ENCODE data around the gene MAVS.

Gene MAVS

GRCh38 chr20:3803854-3804253 lies 42.8 kb upstream of the MAVS start:
- Mint-ChIP-seq H3K4me3 (no peak overlapping the region), H3K27ac (no peak overlapping the region), H3K27me3 (ENCODE audit: low read depth, poor library complexity) (peaks cover 3% of the 10 kb centered on the region), H3K36me3 (ENCODE audit: low read depth) (peaks cover 27% of the 10 kb centered on the region), H3K9me3 (no peaks in the 10 kb centered on the region), H3K4me1 (peaks cover 47% of the 10 kb centered on the region)
- TF ChIP-seq, protein P1, sequence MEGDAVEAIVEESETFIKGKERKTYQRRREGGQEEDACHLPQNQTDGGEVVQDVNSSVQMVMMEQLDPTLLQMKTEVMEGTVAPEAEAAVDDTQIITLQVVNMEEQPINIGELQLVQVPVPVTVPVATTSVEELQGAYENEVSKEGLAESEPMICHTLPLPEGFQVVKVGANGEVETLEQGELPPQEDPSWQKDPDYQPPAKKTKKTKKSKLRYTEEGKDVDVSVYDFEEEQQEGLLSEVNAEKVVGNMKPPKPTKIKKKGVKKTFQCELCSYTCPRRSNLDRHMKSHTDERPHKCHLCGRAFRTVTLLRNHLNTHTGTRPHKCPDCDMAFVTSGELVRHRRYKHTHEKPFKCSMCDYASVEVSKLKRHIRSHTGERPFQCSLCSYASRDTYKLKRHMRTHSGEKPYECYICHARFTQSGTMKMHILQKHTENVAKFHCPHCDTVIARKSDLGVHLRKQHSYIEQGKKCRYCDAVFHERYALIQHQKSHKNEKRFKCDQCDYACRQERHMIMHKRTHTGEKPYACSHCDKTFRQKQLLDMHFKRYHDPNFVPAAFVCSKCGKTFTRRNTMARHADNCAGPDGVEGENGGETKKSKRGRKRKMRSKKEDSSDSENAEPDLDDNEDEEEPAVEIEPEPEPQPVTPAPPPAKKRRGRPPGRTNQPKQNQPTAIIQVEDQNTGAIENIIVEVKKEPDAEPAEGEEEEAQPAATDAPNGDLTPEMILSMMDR (IDR thresholded peaks at IDR 0.05): no peak
- no peak for DNase-seq

- H3K4me3 Mint-ChIP-seq: no peak overlapping the region
- H3K27ac Mint-ChIP-seq: no peak overlapping the region
- H3K36me3 Mint-ChIP-seq (ENCODE audit: low read depth): peaks cover 27% of the 10 kb centered on the region
- peaks cover 43% of the 10 kb centered on the region for H3K4me1 Mint-ChIP-seq
- TF ChIP-seq, protein P1 (IDR thresholded peaks at IDR 0.05): no peak
- no peaks in the 10 kb centered on the region for H3K9me3 Mint-ChIP-seq
- H3K27me3 Mint-ChIP-seq (ENCODE audit: low read depth, poor library complexity): peaks cover 3% of the 10 kb centered on the region
- DNase-seq: no peak
These were observed 42.3 kb upstream of the MAVS start for GRCh38 chr20:3804254-3804751.

- Mint-ChIP-seq H3K9me3 (no peaks in the 10 kb centered on the region), H3K27ac (peak overlapping the region; percentile 34), H3K4me1 (peaks cover 38% of the 10 kb centered on the region), H3K4me3 (no peak overlapping the region), H3K36me3 (ENCODE audit: low read depth) (peaks cover 27% of the 10 kb centered on the region), H3K27me3 (ENCODE audit: low read depth, poor library complexity) (peaks cover 3% of the 10 kb centered on the region)
- TF ChIP-seq, protein P1 (IDR thresholded peaks at IDR 0.05): no peak
- no peak for DNase-seq
These were observed 41.9 kb upstream of the MAVS start for GRCh38 chr20:3804781-3805180.

DNA sequence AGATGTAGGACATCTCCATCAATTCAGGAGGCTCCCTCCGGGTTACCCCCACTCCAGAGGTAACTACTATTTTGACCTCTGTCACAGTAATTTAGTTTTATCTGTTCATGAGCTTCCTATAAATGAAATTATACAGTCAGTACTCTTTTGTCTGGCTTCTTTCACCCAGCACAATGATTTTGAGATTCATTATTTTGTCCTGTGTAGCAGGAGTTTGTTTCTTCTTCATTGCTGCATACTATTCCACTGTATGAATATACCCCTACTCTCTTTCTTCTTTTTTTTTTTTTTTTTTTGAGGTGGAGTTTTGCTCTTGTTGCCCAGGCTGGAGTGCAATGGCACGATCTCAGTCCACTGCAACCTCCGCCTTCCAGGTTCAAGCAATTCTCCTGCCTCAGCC lies 38.1 kb upstream of the MAVS start:
- H3K4me1 Mint-ChIP-seq: peaks cover 31% of the 10 kb centered on the region

DNA sequence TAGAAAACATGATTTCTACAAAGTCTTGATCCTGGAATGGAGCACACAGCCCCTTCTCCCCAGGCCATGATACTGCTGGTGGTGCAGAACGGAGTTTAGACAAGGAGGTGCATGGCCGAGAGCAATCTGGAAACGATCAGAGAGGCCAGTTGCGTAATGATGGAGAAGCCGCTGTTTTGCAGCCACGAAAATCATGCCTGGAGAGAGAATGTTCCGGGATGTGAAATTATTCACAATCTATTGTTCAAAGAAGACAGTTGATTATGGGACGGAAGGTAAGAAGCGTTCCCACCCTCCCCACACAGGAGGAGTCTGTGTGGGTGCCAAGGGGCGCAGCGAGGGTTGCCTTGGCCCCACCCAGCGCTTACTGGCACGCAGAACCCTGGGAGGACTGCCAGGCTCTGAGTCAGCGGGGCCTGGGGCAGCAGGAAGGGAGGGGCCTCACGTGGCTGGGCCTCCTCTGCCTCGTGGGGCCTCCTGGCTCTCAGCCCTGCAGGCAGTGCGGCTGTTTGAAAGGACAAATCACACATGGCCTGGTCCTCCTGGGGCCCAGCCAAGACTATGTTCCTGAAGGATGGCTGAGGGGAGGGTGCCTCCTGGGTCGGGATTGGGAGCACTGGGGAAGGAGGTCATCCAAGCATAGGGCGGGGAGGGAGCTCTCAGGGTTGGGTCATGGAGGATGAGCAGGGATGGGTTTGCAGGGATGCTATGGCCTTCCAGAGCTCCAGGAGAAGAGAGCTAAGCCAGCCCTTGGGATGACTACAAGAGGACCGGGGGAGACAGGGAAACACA lies 35.0 kb upstream of the MAVS start:
- TF ChIP-seq, protein P1 (IDR thresholded peaks at IDR 0.05): no peak
- Mint-ChIP-seq H3K4me1 (peaks cover 23% of the 10 kb centered on the region), H3K4me3 (no peak overlapping the region), H3K9me3 (no peaks in the 10 kb centered on the region), H3K36me3 (ENCODE audit: low read depth) (no peaks in the 10 kb centered on the region), H3K27ac (no peak overlapping the region), H3K27me3 (ENCODE audit: low read depth, poor library complexity) (peaks cover 16% of the 10 kb centered on the region)
- no peak for DNase-seq

More for the DNA sequence above, 38.1 kb upstream of the MAVS start:
- DNase-seq: no peak
- Mint-ChIP-seq H3K27me3 (ENCODE audit: low read depth, poor library complexity) (peaks cover 9% of the 10 kb centered on the region), H3K27ac (no peak overlapping the region), H3K9me3 (no peaks in the 10 kb centered on the region), H3K4me3 (no peak overlapping the region), H3K36me3 (ENCODE audit: low read depth) (peaks cover 16% of the 10 kb centered on the region)
- TF ChIP-seq, protein P1 (IDR thresholded peaks at IDR 0.05): no peak

DNA sequence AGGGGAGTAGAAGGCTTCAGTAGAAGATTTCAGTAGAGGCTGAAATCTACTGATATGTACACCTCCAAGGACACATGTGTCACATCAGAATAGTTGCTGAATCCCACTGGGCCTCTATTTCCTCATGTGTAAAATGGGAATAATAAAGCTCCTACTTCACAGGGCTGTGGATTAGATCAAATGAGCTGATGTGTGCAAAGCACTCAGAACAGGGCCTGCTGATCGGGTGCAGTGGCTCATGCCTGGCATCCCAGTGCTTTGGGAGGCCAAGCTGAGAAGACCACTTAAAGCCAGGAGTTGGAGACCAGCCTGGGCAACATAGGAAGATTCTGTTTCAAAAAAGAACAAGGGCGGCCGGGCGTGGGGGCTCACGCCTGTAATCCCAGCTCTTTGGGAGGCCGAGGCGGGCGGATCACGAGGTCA lies 34.4 kb upstream of the MAVS start:
- peaks cover 17% of the 10 kb centered on the region for H3K4me1 Mint-ChIP-seq
- TF ChIP-seq, protein P1 (IDR thresholded peaks at IDR 0.05): no peak
- DNase-seq: no peak
- H3K27me3 Mint-ChIP-seq (ENCODE audit: low read depth, poor library complexity): peaks cover 16% of the 10 kb centered on the region
- no peak overlapping the region for H3K4me3 Mint-ChIP-seq
- H3K27ac Mint-ChIP-seq: no peak overlapping the region
- H3K36me3 Mint-ChIP-seq (ENCODE audit: low read depth): no peaks in the 10 kb centered on the region
- no peaks in the 10 kb centered on the region for H3K9me3 Mint-ChIP-seq

Measured in nephron progenitor cell (in vitro differentiated cells).